Measurements from ENCODE around the gene HES7.

DNA sequence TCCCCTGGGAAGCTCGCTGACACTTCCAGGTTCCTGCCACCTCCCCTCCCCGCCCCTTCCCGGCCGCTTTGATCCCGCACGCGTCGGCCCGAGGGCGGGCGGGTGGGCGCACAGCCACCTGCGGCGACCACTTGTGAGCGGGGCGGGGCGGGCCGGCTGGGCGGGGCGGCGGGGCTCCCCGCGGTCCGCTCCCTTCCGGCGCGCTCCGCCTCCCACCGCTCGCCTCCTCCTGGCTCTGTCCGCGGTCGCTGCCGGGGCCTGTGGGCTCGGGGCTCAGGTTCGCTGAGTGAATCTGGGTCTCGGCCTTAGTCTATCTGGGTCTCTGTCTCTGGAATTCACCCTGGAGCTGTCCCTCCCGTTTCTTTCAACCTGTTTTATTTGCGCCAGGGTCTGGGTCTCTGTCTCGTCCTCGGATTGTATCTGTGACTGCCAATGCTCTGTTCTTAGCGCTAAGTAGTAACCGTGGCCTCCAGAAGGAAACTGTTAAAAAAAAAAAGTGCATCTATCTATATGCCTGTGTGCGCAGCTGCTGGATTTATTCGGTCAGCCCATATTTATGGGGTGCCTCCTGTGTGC, 2.7 kb upstream of the HES7 start:
- TF ChIP-seq, protein P1, sequence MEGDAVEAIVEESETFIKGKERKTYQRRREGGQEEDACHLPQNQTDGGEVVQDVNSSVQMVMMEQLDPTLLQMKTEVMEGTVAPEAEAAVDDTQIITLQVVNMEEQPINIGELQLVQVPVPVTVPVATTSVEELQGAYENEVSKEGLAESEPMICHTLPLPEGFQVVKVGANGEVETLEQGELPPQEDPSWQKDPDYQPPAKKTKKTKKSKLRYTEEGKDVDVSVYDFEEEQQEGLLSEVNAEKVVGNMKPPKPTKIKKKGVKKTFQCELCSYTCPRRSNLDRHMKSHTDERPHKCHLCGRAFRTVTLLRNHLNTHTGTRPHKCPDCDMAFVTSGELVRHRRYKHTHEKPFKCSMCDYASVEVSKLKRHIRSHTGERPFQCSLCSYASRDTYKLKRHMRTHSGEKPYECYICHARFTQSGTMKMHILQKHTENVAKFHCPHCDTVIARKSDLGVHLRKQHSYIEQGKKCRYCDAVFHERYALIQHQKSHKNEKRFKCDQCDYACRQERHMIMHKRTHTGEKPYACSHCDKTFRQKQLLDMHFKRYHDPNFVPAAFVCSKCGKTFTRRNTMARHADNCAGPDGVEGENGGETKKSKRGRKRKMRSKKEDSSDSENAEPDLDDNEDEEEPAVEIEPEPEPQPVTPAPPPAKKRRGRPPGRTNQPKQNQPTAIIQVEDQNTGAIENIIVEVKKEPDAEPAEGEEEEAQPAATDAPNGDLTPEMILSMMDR (IDR thresholded peaks at IDR 0.05), result peak in 1 of 4 experiments; percentile 17
- TF ChIP-seq POLR2A (IDR thresholded peaks at IDR 0.05), result no peak

Data from gastroesophageal sphincter (tissue), 3 donors.